Breast epithelium (tissue), 3 donors: ENCODE measurements around the gene RPS4Y2.

Source experiments
- CTCF ChIP-seq, 3 donors: fragments of 450-650 bp; IDR thresholded peaks; one replicate each; pipeline ENCODE4 v1.5.1; 2016 to 2017; ENCODE audit warnings: antibody characterized with exemption in 3 of 3, mild to moderate bottlenecking in 3 of 3, moderate library complexity in 3 of 3
- POLR2A ChIP-seq: fragments of 450-650 bp; IDR thresholded peaks from one replicate; pipeline ENCODE4 v1.6.1; 2016; ENCODE audit warnings: antibody characterized with exemption, mild to moderate bottlenecking, moderate library complexity
- POLR2AphosphoS5 ChIP-seq, 3 donors: sonication (generic); formaldehyde crosslinking; IDR thresholded peaks; one replicate each; pipeline ENCODE4 v1.6.1; 2017; ENCODE audit warnings: antibody characterized with exemption in 3 of 3

- TF ChIP-seq CTCF (IDR thresholded peaks at IDR 0.05) (no peak), POLR2AphosphoS5 (IDR thresholded peaks at IDR 0.05) (no peak), POLR2A (no peak)
Observed at GRCh38 chrY:20745060-20745459, 10.8 kb upstream of the RPS4Y2 start.
